GM12878 (cell line): ENCODE measurements around the gene MED6. TPM values are rescaled to one million over a fixed set of nuclear protein-coding genes. Genes with fewer than 3 reads are reported as not detected.

Source experiments
- ATAC-seq: fragments of 200-7000 bp; cut with Tn5 transposase; 3 replicates; pipeline ENCODE4 v1.9.1; 2020; ENCODE audit warnings: mild to moderate bottlenecking, moderate library complexity
- BruUV-seq: library from RNA; stranded (reverse); fragments of 400-500 nt; replicated peaks from 2 replicates; lab custom pipeline; 2021; lab: Mats Ljungman, UMichigan
- CTCF ChIA-PET: fragments of 300-600 bp; sonication (Branson Sonifier 250); formaldehyde crosslinking; extraction: SDS; loops from one replicate; lab custom pipeline; 2021; ENCODE audit warnings: inconsistent platforms; lab: Yijun Ruan, JAX
- POLR2A ChIA-PET: fragments of 350-600 bp; formaldehyde crosslinking; extraction: SDS; loops from one replicate; lab custom pipeline; 2021; ENCODE audit warnings: inconsistent platforms; lab: Charles Lee
- RAD21 ChIA-PET: fragments of 300-600 bp; sonication (Branson Sonifier 250); formaldehyde crosslinking; loops from one replicate; lab custom pipeline; 2023; ENCODE audit warnings: antibody characterized with exemption; ENCODE audit not compliant: unreplicated experiment; lab: Charles Lee
- SMC1A ChIA-PET: fragments of 300-600 bp; sonication (Branson Sonifier 250); formaldehyde crosslinking; loops from one replicate; lab custom pipeline; 2023; ENCODE audit not compliant: unreplicated experiment, uncharacterized antibody; lab: Charles Lee
- DNase-seq: peaks from one replicate; pipeline ENCODE4 v3.0.0-alpha.2; 2011; ENCODE audit warnings: low read depth, low spot score
- FAIRE-seq: peaks from 3 replicates; lab custom pipeline; 2011; peaks lifted over from hg19 to GRCh38; lab: Jason Lieb, UNC
- H2AFZ ChIP-seq: 2 replicates; pipeline ENCODE4 v1.6.0; 2011; ENCODE audit warnings: low read depth, low read length, control low read depth; ENCODE audit not compliant: control insufficient read depth
- H3K27ac ChIP-seq: 2 replicates; pipeline ENCODE4 v1.5.1; 2011; ENCODE audit warnings: control low read depth; ENCODE audit not compliant: control insufficient read depth, insufficient read depth
- H3K27me3 ChIP-seq, 2 experiments: replicated peaks in 1 of 2; 2 replicates each; pipeline versions ENCODE4 v1.6.0 to v1.6.1; 2011; ENCODE audit warnings: low read length in 1 of 2; ENCODE audit not compliant: control insufficient read depth in 2 of 2, insufficient read depth in 2 of 2
- H3K36me3 ChIP-seq, 2 experiments: 2 replicates each; pipeline ENCODE4 v1.5.1; 2011; ENCODE audit warnings: low read length in 1 of 2; ENCODE audit not compliant: control insufficient read depth in 2 of 2, insufficient read depth in 2 of 2
- H3K4me1 ChIP-seq: 2 replicates; pipeline ENCODE4 v1.6.1; 2011; ENCODE audit warnings: mild to moderate bottlenecking, low read length, moderate library complexity, mixed read lengths; ENCODE audit not compliant: control insufficient read depth, insufficient read depth
- H3K4me2 ChIP-seq: 2 replicates; pipeline ENCODE4 v1.6.0; 2011; ENCODE audit warnings: control low read depth; ENCODE audit not compliant: control insufficient read depth, insufficient read depth
- H3K4me3 ChIP-seq: fragments of 200-600 bp; sonication (generic); 2 replicates; pipeline ENCODE4 v1.5.1; 2016
- H3K79me2 ChIP-seq: 2 replicates; pipeline ENCODE4 v1.6.0; 2011; ENCODE audit warnings: low read length; ENCODE audit not compliant: control insufficient read depth, insufficient read depth
- H3K9ac ChIP-seq: 2 replicates; pipeline ENCODE4 v1.8.0; 2011; ENCODE audit warnings: low read length, control low read depth, mixed read lengths; ENCODE audit not compliant: control insufficient read depth, insufficient read depth
- H3K9me3 ChIP-seq: replicated peaks from 3 replicates; pipeline ENCODE4 v1.5.1; 2011; ENCODE audit warnings: mild to moderate bottlenecking, low read length; ENCODE audit not compliant: control insufficient read depth, insufficient read depth
- H4K20me1 ChIP-seq: 2 replicates; pipeline ENCODE4 v1.6.0; 2011; ENCODE audit not compliant: control insufficient read depth, insufficient read depth
- ATF2 ChIP-seq: IDR thresholded peaks from 2 replicates; pipeline ENCODE4 v1.6.1; 2012; ENCODE audit warnings: low read length, inconsistent platforms
- BACH1 ChIP-seq: fragments of 450-650 bp; IDR thresholded peaks from 2 replicates; pipeline ENCODE4 v1.6.1; 2017; ENCODE audit warnings: mild to moderate bottlenecking, borderline replicate concordance
- BCL3 ChIP-seq: IDR thresholded peaks from 2 replicates; pipeline ENCODE4 v1.6.1; 2011; ENCODE audit warnings: borderline replicate concordance, low read depth, mild to moderate bottlenecking, moderate library complexity, low read length; ENCODE audit not compliant: insufficient read depth, poor library complexity, severe bottlenecking
- HDGF ChIP-seq: fragments of 450-650 bp; IDR thresholded peaks from 2 replicates; pipeline ENCODE4 v1.6.1; 2016; ENCODE audit warnings: antibody characterized with exemption
- JUND ChIP-seq: IDR thresholded peaks from 2 replicates; pipeline ENCODE4 v1.6.1; 2012; ENCODE audit warnings: low read depth, mild to moderate bottlenecking, low read length, improper control_type of control experiment, moderate library complexity
- LARP7 ChIP-seq: fragments of 450-650 bp; IDR thresholded peaks from 2 replicates; pipeline ENCODE4 v1.6.1; 2017; ENCODE audit warnings: mild to moderate bottlenecking
- NR2C1 ChIP-seq: fragments of 450-650 bp; IDR thresholded peaks from 2 replicates; pipeline ENCODE4 v1.6.1; 2017; ENCODE audit warnings: antibody characterized with exemption, mild to moderate bottlenecking, moderate library complexity
- NR2F1 ChIP-seq: fragments of 450-650 bp; conservative IDR thresholded peaks from 2 replicates; pipeline ENCODE4 v1.6.1; 2017; ENCODE audit warnings: mild to moderate bottlenecking
- POLR2A ChIP-seq: IDR thresholded peaks from 2 replicates; pipeline ENCODE4 v1.6.1; 2011; ENCODE audit warnings: low read depth, mild to moderate bottlenecking, low read length
- SIN3A ChIP-seq: IDR thresholded peaks from 2 replicates; pipeline ENCODE4 v1.6.1; 2012; ENCODE audit warnings: low read depth, low read length, improper control_type of control experiment
- SP1 ChIP-seq: IDR thresholded peaks from one replicate; pipeline ENCODE4 v1.6.1; 2011; ENCODE audit warnings: low read depth, low read length
- STAT1 ChIP-seq: fragments of 450-650 bp; conservative IDR thresholded peaks from 2 replicates; pipeline ENCODE4 v1.6.1; 2014; ENCODE audit warnings: antibody characterized with exemption, mild to moderate bottlenecking
- ZNF207 ChIP-seq: fragments of 450-650 bp; IDR thresholded peaks from 2 replicates; pipeline ENCODE4 v1.6.1; 2014; ENCODE audit warnings: antibody characterized with exemption, mild to moderate bottlenecking, borderline replicate concordance
- ZNF217 ChIP-seq: fragments of 450-650 bp; IDR thresholded peaks from 2 replicates; pipeline ENCODE4 v1.6.1; 2017; ENCODE audit warnings: antibody characterized with exemption, mild to moderate bottlenecking
- ZNF622 ChIP-seq: fragments of 450-650 bp; IDR thresholded peaks from 2 replicates; pipeline ENCODE4 v1.6.1; 2017; ENCODE audit warnings: mild to moderate bottlenecking, inconsistent platforms
- WGBS: methylation state at CpG from one replicate; pipeline ENCODE4 v1.1.6; 2016; ENCODE audit warnings: low lambda C conversion rate; ENCODE audit not compliant: insufficient replicate concordance, insufficient coverage; ENCODE audit errors: missing lambda C conversion rate; 5-methylcytosine and 5-hydroxymethylcytosine counted together
- in situ Hi-C: fragments of 300-500 bp; cut with MboI; formaldehyde crosslinking; loops from 9 replicates; pipeline ENCODE4 v1.14.3; 2018; ENCODE audit warnings: mixed read lengths
- intact Hi-C: fragments of 100-400 bp; cut with micrococcal nuclease; formaldehyde crosslinking; loops from one replicate; pipeline ENCODE4 v1.14.2; 2022; ENCODE audit not compliant: unreplicated experiment
- polyA plus RNA-seq, 11 experiments: library from polyadenylated mRNA; depleted of rRNA in 4 of 11; unstranded in 6 of 11; stranded (reverse) in 5 of 11; fragments of >200 nt; fragmentation: Nextera tagmentation in 4 of 11; fragmentation: Illumina TruSeq in 1 of 11; extraction: Ambion mirVana in 4 of 11; extraction: Trizol in 1 of 11; gene quantifications; 1 replicate in 1 of 11; 2 replicates in 10 of 11; pipeline versions ENCODE4 v1.2.1 to v1.2.3, GENCODE V29; 2011 to 2016; ENCODE audit warnings: inconsistent platforms in 2 of 11, missing spikeins in 2 of 11, low read depth in 1 of 11
- total RNA-seq, 4 experiments: library from RNA; depleted of rRNA in 3 of 4; stranded (reverse); fragments of >200 nt in 3 of 4; fragmentation: Illumina TruSeq in 1 of 4; extraction: Trizol in 1 of 4; gene quantifications; 2 replicates each; pipeline versions ENCODE4 v1.2.1 to v1.2.3, GENCODE V29; 2013 to 2021
- TF ChIP-seq, protein P1 (sequence below): fragments of 450-650 bp; IDR thresholded peaks from 2 replicates; pipeline ENCODE4 v1.6.1; 2016; ENCODE audit warnings: mild to moderate bottlenecking
- TF ChIP-seq, protein P2 (sequence below): fragments of 450-650 bp; IDR thresholded peaks from 2 replicates; pipeline ENCODE4 v1.6.1; 2017; ENCODE audit warnings: antibody characterized with exemption, mild to moderate bottlenecking, moderate library complexity

MED6 gene
- total and polyA plus RNA-seq, 10 of the 15 experiments (the other 5 are each of a cell fraction or from before 2014, with no cell fraction given) = 29.2 to 74.9 (median 46.2) TPM

DNA sequence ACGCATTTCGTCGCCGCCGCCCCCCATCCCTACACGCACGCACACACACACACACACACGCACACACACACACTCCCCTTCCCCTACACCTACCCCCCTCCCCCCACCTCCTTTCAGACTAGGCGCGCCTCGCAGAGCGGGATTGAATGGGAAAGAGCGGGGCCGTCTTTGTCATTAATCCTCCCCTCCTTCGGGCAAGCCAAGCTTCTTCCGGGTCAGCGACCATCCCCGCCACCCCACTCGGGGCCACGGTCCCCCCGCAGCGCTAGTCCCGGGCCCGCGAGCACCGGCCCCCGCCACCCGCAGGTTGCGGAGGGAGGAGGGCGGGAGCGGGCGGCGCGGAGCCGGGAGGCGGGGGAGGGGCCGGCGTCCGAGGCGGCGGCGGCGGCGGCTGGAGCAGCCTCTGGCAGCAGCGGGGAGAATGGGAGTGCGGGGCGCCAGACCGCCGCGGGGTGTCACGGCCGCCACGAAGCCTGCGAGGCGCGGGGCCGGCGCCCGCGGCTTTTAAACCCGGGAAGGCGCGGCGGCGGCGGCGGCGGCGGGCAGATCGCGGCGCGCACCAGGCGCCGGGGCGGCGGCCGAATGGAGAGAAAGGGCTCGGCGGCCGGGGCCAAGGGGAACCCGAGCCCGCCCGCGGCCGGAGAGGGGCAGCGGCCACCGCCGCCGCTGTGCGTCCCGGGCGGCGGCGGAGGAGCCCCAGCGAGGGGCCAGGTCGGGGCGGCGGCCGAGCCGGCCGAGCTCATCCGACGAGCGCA is 41.3 kb upstream of the MED6 start, which contains the start of gene TTC9:
Gene TTC9, plus strand, starts transcription at position 369 of the 755 bp plus-strand sequence. Its CDS starts 214 bp downstream, at position 583.
- Histone ChIP-seq H2AFZ (peak within 1 kb of the TSS; percentile 76), H3K9ac (peak within 1 kb of the TSS; percentile 95), H3K27me3 (no peaks in the 10 kb centered on the region), H3K27ac (peak within 1 kb of the TSS; percentile 88), H3K36me3 (no peaks in the 10 kb centered on the region), H3K4me3 (peak within 1 kb of the TSS; percentile 90), H3K79me2 (peaks cover 72% of the 10 kb centered on the region), H4K20me1 (no peaks in the 10 kb centered on the region), H3K9me3 (no peaks in the 10 kb centered on the region), H3K4me2 (peak within 1 kb of the TSS; percentile 97), H3K4me1 (no peaks in the 10 kb centered on the region)
- in situ Hi-C loops (no loop called here), intact Hi-C loops (loop anchor here (1.0 to 5.0 kb wide), 3 partner anchors 23 to 171 kb away; no protein-coding TSS in a partner anchor)
- 2% methylated on average over 30 of the region's 105 CpGs for WGBS
- POLR2A ChIA-PET = interaction anchor here (0.6 to 8.7 kb wide), 11 partner anchors 15 to 837 kb away, joined by 3 to 145 read pairs (median 5); no protein-coding TSS in a partner anchor
- FAIRE-seq (no peak), ATAC-seq (peak; percentile 17), DNase-seq (no peak)
- no TSS peak for BruUV-seq
- SMC1A ChIA-PET = interaction anchor here (0.8 to 9.7 kb wide), 7 partner anchors 10 to 176 kb away, joined by 3 to 254 read pairs (median 5); no protein-coding TSS in a partner anchor
- RAD21 ChIA-PET = interaction anchor here (0.7 to 7.7 kb wide), 10 partner anchors 13 to 266 kb away, joined by 3 to 71 read pairs (median 10); partner anchors contain the start of gene PCNX1
- CTCF ChIA-PET = interaction anchor here (0.6 to 7.9 kb wide), 10 partner anchors 14 to 176 kb away, joined by 3 to 61 read pairs (median 6); no protein-coding TSS in a partner anchor
- TF ChIP-seq BCL3 (no peak), JUND (no peak), LARP7 (peak; percentile 72; the same call in 1 of the 2 replicates), ATF2 (no peak), NR2C1 (peak; percentile 44), BACH1 (0 out of 2 replicates have a peak, but pooled peaks have one; percentile 50), SP1 (no peak), SIN3A (peak; percentile 30; the same call in 1 of the 2 replicates), POLR2A (peak; percentile 15), STAT1 (no peak), NR2F1 (0 out of 2 replicates have a peak, but pooled peaks have one; percentile 47), ZNF217 (0 out of 2 replicates have a peak, but pooled peaks have one; percentile 40), ZNF207 (no peak), HDGF (no peak), ZNF622 (no peak)
- TF ChIP-seq, protein P1, sequence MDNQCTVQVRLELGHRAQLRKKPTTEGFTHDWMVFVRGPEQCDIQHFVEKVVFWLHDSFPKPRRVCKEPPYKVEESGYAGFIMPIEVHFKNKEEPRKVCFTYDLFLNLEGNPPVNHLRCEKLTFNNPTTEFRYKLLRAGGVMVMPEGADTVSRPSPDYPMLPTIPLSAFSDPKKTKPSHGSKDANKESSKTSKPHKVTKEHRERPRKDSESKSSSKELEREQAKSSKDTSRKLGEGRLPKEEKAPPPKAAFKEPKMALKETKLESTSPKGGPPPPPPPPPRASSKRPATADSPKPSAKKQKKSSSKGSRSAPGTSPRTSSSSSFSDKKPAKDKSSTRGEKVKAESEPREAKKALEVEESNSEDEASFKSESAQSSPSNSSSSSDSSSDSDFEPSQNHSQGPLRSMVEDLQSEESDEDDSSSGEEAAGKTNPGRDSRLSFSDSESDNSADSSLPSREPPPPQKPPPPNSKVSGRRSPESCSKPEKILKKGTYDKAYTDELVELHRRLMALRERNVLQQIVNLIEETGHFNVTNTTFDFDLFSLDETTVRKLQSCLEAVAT = peak; percentile 70; the same call in 1 of the 2 replicates
- TF ChIP-seq, protein P2, sequence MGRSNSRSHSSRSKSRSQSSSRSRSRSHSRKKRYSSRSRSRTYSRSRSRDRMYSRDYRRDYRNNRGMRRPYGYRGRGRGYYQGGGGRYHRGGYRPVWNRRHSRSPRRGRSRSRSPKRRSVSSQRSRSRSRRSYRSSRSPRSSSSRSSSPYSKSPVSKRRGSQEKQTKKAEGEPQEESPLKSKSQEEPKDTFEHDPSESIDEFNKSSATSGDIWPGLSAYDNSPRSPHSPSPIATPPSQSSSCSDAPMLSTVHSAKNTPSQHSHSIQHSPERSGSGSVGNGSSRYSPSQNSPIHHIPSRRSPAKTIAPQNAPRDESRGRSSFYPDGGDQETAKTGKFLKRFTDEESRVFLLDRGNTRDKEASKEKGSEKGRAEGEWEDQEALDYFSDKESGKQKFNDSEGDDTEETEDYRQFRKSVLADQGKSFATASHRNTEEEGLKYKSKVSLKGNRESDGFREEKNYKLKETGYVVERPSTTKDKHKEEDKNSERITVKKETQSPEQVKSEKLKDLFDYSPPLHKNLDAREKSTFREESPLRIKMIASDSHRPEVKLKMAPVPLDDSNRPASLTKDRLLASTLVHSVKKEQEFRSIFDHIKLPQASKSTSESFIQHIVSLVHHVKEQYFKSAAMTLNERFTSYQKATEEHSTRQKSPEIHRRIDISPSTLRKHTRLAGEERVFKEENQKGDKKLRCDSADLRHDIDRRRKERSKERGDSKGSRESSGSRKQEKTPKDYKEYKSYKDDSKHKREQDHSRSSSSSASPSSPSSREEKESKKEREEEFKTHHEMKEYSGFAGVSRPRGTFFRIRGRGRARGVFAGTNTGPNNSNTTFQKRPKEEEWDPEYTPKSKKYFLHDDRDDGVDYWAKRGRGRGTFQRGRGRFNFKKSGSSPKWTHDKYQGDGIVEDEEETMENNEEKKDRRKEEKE = no peak
